GM12865 (cell line): Measurements from ENCODE around the gene TMEM235.
"Not testable (repeated sequence)": the region's sequence is repeated elsewhere in the genome, so short reads cannot be mapped to it uniquely, and the experiment has no call there.

ENCODE experiments used
- DNase-seq: peaks from one replicate; pipeline ENCODE4 v3.0.0; 2010; ENCODE audit warnings: low read depth
- H3K4me3 ChIP-seq: 2 replicates; pipeline ENCODE4 v1.5.1; 2011; ENCODE audit warnings: mild to moderate bottlenecking, low read depth, low read length, control low read depth
- TF ChIP-seq, protein P1 (sequence below): IDR thresholded peaks from 2 replicates; pipeline ENCODE4 v1.5.1; 2011; ENCODE audit warnings: low read length, control low read depth, low read depth, inconsistent platforms; ENCODE audit not compliant: insufficient read depth; ENCODE audit errors: missing control alignments

The TMEM235 gene

DNA sequence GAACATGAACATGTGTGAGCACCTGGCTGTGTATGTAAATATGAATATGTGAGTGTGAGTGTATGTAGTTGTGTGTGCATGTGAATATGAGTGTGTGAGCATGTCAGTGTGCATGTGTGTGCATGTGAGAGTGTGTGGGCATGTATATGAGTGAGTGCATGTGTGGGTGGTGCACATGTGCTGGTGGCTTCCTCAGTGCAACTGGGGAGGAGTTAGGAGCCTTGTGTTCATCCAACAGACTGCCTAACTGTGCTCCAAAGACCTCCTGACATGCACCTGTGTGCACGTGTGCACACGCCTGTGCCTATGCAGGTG lies 1.4 kb downstream of the TMEM235 start:
- TF ChIP-seq, protein P1, sequence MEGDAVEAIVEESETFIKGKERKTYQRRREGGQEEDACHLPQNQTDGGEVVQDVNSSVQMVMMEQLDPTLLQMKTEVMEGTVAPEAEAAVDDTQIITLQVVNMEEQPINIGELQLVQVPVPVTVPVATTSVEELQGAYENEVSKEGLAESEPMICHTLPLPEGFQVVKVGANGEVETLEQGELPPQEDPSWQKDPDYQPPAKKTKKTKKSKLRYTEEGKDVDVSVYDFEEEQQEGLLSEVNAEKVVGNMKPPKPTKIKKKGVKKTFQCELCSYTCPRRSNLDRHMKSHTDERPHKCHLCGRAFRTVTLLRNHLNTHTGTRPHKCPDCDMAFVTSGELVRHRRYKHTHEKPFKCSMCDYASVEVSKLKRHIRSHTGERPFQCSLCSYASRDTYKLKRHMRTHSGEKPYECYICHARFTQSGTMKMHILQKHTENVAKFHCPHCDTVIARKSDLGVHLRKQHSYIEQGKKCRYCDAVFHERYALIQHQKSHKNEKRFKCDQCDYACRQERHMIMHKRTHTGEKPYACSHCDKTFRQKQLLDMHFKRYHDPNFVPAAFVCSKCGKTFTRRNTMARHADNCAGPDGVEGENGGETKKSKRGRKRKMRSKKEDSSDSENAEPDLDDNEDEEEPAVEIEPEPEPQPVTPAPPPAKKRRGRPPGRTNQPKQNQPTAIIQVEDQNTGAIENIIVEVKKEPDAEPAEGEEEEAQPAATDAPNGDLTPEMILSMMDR, result no peak
- no peak overlapping the region for H3K4me3 ChIP-seq
- DNase-seq, result no peak

- no peak for DNase-seq
Observed at GRCh38 chr17:78233678-78234077, 2.2 kb downstream of the TMEM235 start.

GRCh38 chr17:78234261-78234865 lies 2.9 kb downstream of the TMEM235 start:
- TF ChIP-seq, protein P1, result no peak
- DNase-seq, result no peak

More at GRCh38 chr17:78233678-78234077, 2.2 kb downstream of the TMEM235 start:
- TF ChIP-seq, protein P1, result no peak
- no peak overlapping the region for H3K4me3 ChIP-seq

DNA sequence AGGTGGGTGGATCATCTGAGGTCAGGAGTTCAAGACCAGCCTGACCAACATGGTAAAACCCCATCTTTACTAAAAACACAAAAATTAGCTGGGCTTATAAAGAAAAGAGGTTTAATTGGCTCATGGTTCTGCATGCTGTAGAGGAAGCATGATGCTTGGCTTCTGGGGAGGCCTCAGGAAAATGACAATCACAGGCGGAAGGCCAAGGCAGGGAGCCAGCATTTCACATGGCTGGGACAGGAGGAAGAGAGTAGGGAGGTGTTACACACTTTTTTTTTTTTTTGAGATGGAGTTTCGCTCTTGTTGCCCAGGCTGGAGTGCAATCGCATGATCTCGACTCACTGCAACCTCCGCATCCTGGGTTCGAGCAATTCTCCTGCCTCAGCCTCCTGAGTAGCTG lies 3.6 kb downstream of the TMEM235 start:
- not testable (repeated sequence) for H3K4me3 ChIP-seq, DNase-seq

More at GRCh38 chr17:78234261-78234865, 2.9 kb downstream of the TMEM235 start:
- H3K4me3 ChIP-seq, result no peak overlapping the region

DNA sequence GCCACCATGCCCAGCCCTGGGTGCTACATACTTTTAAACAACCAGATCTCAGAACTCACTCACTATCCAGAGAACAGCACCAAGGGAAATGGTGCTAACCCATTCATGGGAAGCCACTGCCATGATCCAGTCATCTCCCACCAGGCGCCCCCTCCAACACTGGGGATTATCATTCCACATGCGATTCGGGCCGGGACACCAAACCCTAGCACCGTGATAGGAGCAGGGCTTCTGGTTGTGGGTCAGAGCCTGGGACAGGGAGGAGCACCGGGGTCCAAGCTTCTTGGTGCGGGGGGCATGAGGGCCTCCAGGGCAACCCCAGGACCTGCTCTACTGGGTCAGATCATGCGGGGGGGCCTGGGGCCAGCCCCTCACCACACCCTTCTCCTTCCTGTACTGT lies 4.5 kb downstream of the TMEM235 start:
- no peak for DNase-seq
- TF ChIP-seq, protein P1, result no peak
- no peak overlapping the region for H3K4me3 ChIP-seq

- TF ChIP-seq, protein P1, result no peak
- DNase-seq, result no peak
Observed at GRCh38 chr17:78236362-78237127, 5.1 kb downstream of the TMEM235 start.

GRCh38 chr17:78237401-78238012 lies 6.1 kb downstream of the TMEM235 start:
- TF ChIP-seq, protein P1, result no peak
- H3K4me3 ChIP-seq, result no peak overlapping the region
- no peak for DNase-seq

More at GRCh38 chr17:78236362-78237127, 5.1 kb downstream of the TMEM235 start:
- no peak overlapping the region for H3K4me3 ChIP-seq
